Ascending aorta (tissue), 2 donors: Measurements from ENCODE around the gene ATF5. TPM values are rescaled to one million over a fixed set of nuclear protein-coding genes. Genes with fewer than 3 reads are reported as not detected.
"Not testable (repeated sequence)": the region's sequence is repeated elsewhere in the genome, so short reads cannot be mapped to it uniquely, and the experiment has no call there.

Experiments used
- DNase-seq, 2 donors: peaks; one replicate each; pipeline ENCODE4 v3.0.0-alpha.2; 2019; ENCODE audit warnings: low spot score in 2 of 2
- H3K27ac ChIP-seq, 2 donors: fragments of 200-600 bp; sonication (generic); one replicate each; pipeline ENCODE4 v1.5.1; 2016 to 2017; ENCODE audit warnings: mild to moderate bottlenecking in 1 of 2
- H3K27me3 ChIP-seq: fragments of 200-600 bp; sonication (generic); one replicate; pipeline ENCODE4 v1.5.1; 2017
- H3K36me3 ChIP-seq, 2 donors: fragments of 200-600 bp; sonication (generic); one replicate each; pipeline ENCODE4 v1.5.1; 2016
- H3K4me1 ChIP-seq, 2 donors: fragments of 200-600 bp; sonication (generic); one replicate each; pipeline ENCODE4 v1.5.1; 2016 to 2017; ENCODE audit warnings: mild to moderate bottlenecking in 1 of 2
- H3K4me3 ChIP-seq, 2 donors: fragments of 200-600 bp; sonication (generic); one replicate each; pipeline ENCODE4 v1.5.1; 2016 to 2017; ENCODE audit warnings: mild to moderate bottlenecking in 1 of 2
- H3K9me3 ChIP-seq, 2 donors: fragments of 200-600 bp; sonication (generic); one replicate each; pipeline ENCODE4 v1.5.1; 2016
- intact Hi-C: fragments of 100-400 bp; cut with DNase I; formaldehyde crosslinking; loops from one replicate; pipeline ENCODE4 v1.15.1; 2023
- total RNA-seq: library from RNA; depleted of rRNA; stranded (reverse); fragments of >200 nt; gene quantifications from one replicate; pipeline ENCODE4 v1.1.0, GENCODE V29; 2016
- TF ChIP-seq, protein P1 (sequence below), 3 experiments: fragments of 200-600 bp in 2 of 3; fragments of 450-650 bp in 1 of 3; sonication (generic) in 2 of 3; IDR thresholded peaks; one replicate each; pipeline ENCODE4 v1.5.1; 2016 to 2019; ENCODE audit warnings: antibody characterized with exemption in 3 of 3, mild to moderate bottlenecking in 1 of 3, moderate library complexity in 1 of 3

Gene ATF5
- total RNA-seq, 1 donor from 2014 or later, result 4.3 TPM

DNA sequence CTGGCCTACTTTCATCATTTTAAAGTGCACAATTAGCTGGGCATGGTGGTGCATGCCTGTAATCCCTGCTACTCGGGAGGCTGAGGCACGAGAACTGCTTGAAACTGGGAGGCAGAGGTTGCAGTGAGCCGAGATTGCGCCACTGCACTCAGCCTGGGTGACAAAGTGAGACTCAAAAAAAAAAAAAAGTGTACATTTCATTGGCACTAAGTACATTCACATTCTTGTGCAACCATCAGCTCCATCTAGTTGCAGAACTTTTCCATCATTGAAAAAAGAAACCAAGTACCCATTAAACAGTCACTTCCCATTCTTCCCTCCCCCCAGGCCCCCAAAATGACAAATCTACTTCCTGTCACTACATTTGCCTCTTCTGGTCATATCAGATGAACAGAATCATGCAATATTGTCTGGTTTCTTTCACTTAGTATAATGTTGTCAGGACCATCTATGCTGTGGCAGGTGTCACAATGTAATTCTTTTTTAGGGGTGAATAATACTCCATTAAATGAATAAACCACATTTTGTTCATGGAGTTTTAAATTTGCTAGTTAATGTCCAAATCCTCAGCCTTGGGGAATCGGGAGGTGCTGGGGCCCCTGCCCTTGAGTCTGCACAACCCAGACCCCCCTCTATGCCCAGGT is 39.4 kb downstream of the ATF5 start:
- Histone ChIP-seq H3K27me3 (no peaks in the 10 kb centered on the region), H3K9me3 (no peaks in the 10 kb centered on the region), H3K36me3 (no peaks in the 10 kb centered on the region), H3K4me1 (no peaks in the 10 kb centered on the region), H3K27ac (no peak overlapping the region), H3K4me3 (no peak overlapping the region)
- TF ChIP-seq, protein P1, sequence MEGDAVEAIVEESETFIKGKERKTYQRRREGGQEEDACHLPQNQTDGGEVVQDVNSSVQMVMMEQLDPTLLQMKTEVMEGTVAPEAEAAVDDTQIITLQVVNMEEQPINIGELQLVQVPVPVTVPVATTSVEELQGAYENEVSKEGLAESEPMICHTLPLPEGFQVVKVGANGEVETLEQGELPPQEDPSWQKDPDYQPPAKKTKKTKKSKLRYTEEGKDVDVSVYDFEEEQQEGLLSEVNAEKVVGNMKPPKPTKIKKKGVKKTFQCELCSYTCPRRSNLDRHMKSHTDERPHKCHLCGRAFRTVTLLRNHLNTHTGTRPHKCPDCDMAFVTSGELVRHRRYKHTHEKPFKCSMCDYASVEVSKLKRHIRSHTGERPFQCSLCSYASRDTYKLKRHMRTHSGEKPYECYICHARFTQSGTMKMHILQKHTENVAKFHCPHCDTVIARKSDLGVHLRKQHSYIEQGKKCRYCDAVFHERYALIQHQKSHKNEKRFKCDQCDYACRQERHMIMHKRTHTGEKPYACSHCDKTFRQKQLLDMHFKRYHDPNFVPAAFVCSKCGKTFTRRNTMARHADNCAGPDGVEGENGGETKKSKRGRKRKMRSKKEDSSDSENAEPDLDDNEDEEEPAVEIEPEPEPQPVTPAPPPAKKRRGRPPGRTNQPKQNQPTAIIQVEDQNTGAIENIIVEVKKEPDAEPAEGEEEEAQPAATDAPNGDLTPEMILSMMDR (IDR thresholded peaks at IDR 0.05), result no peak
- no peak for DNase-seq
- intact Hi-C loops, result no loop called here

DNA sequence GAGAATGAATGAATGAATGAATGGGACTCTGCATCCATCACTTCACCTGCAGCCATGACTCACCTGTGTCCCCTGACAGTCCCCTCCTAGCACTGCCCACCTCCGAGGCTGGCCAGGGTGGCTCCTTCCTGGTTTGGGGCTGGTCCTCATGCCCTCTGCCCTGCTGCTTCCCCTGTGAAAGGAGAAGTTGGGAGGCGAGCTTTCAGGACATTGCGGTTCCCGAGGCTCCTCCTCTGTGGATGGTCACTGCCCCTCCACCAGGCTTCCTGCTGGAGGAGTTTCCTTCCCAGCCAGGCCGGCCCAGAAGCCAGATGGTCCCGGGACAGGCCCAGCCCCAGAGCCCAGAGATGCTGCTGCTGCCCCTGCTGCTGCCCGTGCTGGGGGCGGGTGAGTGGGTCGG is 40.4 kb downstream of the ATF5 start:
- intact Hi-C loops, H3K27me3 ChIP-seq, DNase-seq, H3K27ac ChIP-seq, H3K4me3 ChIP-seq, H3K9me3 ChIP-seq, H3K4me1 ChIP-seq, H3K36me3 ChIP-seq: not testable (repeated sequence)

DNA sequence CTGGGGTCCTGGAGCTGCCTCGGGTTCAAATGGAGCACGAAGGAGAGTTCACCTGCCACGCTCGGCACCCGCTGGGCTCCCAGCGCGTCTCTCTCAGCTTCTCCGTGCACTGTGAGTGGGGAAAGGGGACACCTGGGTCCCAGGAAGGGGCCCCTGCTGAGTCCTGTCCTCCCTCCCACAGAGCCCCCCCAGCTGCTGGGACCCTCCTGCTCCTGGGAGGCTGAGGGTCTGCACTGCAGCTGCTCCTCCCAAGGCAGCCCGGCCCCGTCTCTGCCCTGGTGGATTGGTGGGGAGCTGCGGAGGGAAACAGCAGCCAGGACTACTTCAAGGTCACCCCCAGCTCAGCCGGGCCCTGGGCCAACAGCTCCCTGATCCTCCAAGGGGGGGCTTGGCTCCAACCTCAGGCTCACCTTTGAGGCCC is 43.0 kb downstream of the ATF5 start:
- H3K27ac ChIP-seq, result no peak overlapping the region
- intact Hi-C loops, result no loop called here
- H3K27me3 ChIP-seq, result no peaks in the 10 kb centered on the region
- H3K36me3 ChIP-seq, result peaks cover 13 to 18% of the 10 kb centered on the region in 2 donors
- H3K4me1 ChIP-seq, result no peaks in the 10 kb centered on the region
- H3K4me3 ChIP-seq, result no peak overlapping the region
- no peaks in the 10 kb centered on the region for H3K9me3 ChIP-seq
- no peak for DNase-seq
- TF ChIP-seq, protein P1 (IDR thresholded peaks at IDR 0.05), result no peak

DNA sequence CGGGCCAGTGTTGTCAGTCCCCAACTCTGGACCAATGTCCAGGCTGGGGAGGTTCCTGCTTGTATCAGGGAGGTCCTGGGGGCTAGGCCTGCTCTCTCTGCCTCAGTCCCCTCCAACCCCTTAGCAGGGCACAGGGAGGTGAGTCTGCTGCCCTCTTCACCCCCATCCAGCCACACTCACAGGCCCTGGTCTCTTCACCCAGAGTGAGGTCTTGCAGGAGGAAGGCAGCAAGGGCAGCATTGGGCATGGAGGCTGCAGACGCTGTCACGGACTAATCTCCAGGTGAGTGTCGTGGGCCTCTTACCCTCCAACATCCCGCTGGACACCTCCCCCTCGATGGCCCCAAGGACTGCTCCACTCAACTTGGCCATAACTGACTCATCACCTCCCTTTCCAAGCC is 43.8 kb downstream of the ATF5 start:
- TF ChIP-seq, protein P1 (IDR thresholded peaks at IDR 0.05), result no peak

DNA sequence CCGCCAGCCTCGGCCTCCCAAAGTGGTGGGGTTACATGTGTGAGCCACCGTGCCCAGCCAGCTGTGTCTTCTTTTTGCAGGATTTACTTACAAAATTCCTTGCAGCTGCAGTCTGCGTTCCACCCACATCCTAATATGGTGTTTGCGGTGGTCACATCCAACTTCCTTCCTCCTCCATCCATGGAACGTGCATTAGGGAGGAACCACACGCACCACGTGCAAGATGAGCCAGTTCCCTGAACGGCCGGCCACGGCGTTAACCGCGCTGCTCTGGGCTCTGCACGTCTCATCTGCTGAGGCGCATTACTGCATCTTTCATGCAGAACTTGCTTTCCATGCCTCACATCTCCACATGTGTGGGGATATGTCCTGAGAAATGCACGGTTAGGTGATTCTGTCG is 45.0 kb downstream of the ATF5 start:
- DNase-seq, result no peak
- intact Hi-C loops, result no loop called here
- H3K36me3 ChIP-seq, result peaks cover 31 to 37% of the 10 kb centered on the region in 2 donors
- no peaks in the 10 kb centered on the region for H3K27me3 ChIP-seq
- H3K4me1 ChIP-seq, result no peaks in the 10 kb centered on the region
- H3K9me3 ChIP-seq, result no peaks in the 10 kb centered on the region
- no peak overlapping the region for H3K4me3 ChIP-seq
- TF ChIP-seq, protein P1 (IDR thresholded peaks at IDR 0.05), result no peak
- no peak overlapping the region for H3K27ac ChIP-seq

More for the DNA sequence above, 43.8 kb downstream of the ATF5 start:
- Histone ChIP-seq H3K27me3 (no peaks in the 10 kb centered on the region), H3K9me3 (no peaks in the 10 kb centered on the region), H3K4me1 (no peaks in the 10 kb centered on the region), H3K4me3 (no peak overlapping the region), H3K27ac (no peak overlapping the region), H3K36me3 (peaks cover 20 to 26% of the 10 kb centered on the region in 2 donors)
- no peak for DNase-seq
- intact Hi-C loops, result no loop called here

DNA sequence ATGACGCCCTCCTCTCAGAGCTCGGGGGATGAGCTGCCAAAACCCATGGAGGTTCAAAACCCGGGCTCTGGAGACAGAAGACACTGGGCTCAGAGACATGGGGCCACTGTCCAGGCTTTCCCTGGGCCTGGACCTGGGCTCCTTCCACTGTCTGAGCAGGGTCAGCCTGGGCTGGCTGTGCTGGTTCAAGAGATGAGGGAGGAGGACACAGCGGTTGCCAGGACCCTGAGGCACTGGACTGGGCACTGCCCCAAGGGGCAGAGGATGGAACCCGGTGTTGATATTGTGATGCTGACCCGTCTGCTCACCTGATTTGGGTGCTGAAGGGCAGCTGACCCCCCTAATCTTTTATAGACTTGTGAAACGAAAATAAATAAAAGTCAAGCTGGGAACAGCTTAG is 46.0 kb downstream of the ATF5 start:
- intact Hi-C loops, result no loop called here
- H3K36me3 ChIP-seq, result peaks cover 34 to 44% of the 10 kb centered on the region in 2 donors
- no peaks in the 10 kb centered on the region for H3K27me3 ChIP-seq
- TF ChIP-seq, protein P1 (IDR thresholded peaks at IDR 0.05), result no peak
- no peak overlapping the region for H3K27ac ChIP-seq
- no peaks in the 10 kb centered on the region for H3K4me1 ChIP-seq
- H3K4me3 ChIP-seq, result no peak overlapping the region
- no peak for DNase-seq
- H3K9me3 ChIP-seq, result no peaks in the 10 kb centered on the region
